Measurements from ENCODE around the gene GALNT5.

GRCh38 chr2:157355618-157356017, 98.1 kb downstream of the GALNT5 start:
- no peak for TF ChIP-seq EP300 (IDR thresholded peaks at IDR 0.05)
- TF ChIP-seq POLR2AphosphoS5 (IDR thresholded peaks at IDR 0.05), result no peak
- TF ChIP-seq, protein P1, sequence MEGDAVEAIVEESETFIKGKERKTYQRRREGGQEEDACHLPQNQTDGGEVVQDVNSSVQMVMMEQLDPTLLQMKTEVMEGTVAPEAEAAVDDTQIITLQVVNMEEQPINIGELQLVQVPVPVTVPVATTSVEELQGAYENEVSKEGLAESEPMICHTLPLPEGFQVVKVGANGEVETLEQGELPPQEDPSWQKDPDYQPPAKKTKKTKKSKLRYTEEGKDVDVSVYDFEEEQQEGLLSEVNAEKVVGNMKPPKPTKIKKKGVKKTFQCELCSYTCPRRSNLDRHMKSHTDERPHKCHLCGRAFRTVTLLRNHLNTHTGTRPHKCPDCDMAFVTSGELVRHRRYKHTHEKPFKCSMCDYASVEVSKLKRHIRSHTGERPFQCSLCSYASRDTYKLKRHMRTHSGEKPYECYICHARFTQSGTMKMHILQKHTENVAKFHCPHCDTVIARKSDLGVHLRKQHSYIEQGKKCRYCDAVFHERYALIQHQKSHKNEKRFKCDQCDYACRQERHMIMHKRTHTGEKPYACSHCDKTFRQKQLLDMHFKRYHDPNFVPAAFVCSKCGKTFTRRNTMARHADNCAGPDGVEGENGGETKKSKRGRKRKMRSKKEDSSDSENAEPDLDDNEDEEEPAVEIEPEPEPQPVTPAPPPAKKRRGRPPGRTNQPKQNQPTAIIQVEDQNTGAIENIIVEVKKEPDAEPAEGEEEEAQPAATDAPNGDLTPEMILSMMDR (IDR thresholded peaks at IDR 0.05), result no peak
- no peak for TF ChIP-seq POLR2A (IDR thresholded peaks at IDR 0.05; ENCODE audit: low read depth)

Measured in esophagus muscularis mucosa (tissue), 4 donors.